Psoas muscle (tissue), 8 donors: ENCODE results near the gene CPA4. TPM values are rescaled to one million over a fixed set of nuclear protein-coding genes. Genes with fewer than 3 reads are reported as not detected.

ENCODE experiments used
- ATAC-seq, 4 donors: fragments of 200-7000 bp; cut with Tn5 transposase; one replicate each; pipeline ENCODE4 v1.9.1; 2020; ENCODE audit warnings: moderate library complexity in 3 of 4, mild to moderate bottlenecking in 2 of 4
- DNase-seq, 2 donors: peaks; one replicate each; pipeline ENCODE4 v3.0.0-alpha.2; 2020
- H3K27ac ChIP-seq: fragments of 200-600 bp; one replicate; pipeline ENCODE4 v1.8.0; 2022
- H3K27me3 ChIP-seq, 3 donors: fragments of 200-600 bp in 1 of 3; one replicate each; pipeline versions ENCODE4 v1.6.1 to v1.8.0; 2013 to 2022; ENCODE audit warnings: low read length in 2 of 3, mild to moderate bottlenecking in 2 of 3, moderate library complexity in 1 of 3; ENCODE audit not compliant: insufficient read depth in 3 of 3
- H3K36me3 ChIP-seq, 2 donors: fragments of 200-600 bp in 1 of 2; one replicate each; pipeline versions ENCODE4 v1.6.1 to v1.8.0; 2013 to 2022; ENCODE audit warnings: low read depth in 1 of 2, mild to moderate bottlenecking in 1 of 2, moderate library complexity in 1 of 2; ENCODE audit not compliant: insufficient read depth in 1 of 2
- H3K4me1 ChIP-seq: fragments of 200-600 bp; one replicate; pipeline ENCODE4 v1.8.0; 2022
- H3K4me3 ChIP-seq: fragments of 200-600 bp; one replicate; pipeline ENCODE4 v1.8.0; 2022; ENCODE audit warnings: mild to moderate bottlenecking
- H3K9me3 ChIP-seq: fragments of 200-600 bp; one replicate; pipeline ENCODE4 v1.8.0; 2022
- CTCF ChIP-seq: fragments of 200-600 bp; IDR thresholded peaks from one replicate; pipeline ENCODE4 v1.8.0; 2022; ENCODE audit warnings: antibody characterized with exemption
- WGBS, 3 donors: extraction: QIAGEN DNeasy Blood & Tissue Kit; methylation state at CpG; one replicate each; pipeline versions ENCODE4 v1.1.6 to v1.1.7; 2013; 5-methylcytosine and 5-hydroxymethylcytosine counted together
- intact Hi-C, 2 donors: fragments of 100-400 bp; cut with DNase I; formaldehyde crosslinking; loops; one replicate each; pipeline versions ENCODE4 v1.11.0 to v1.14.2; 2022
- polyA plus RNA-seq, 3 donors: library from polyadenylated mRNA; stranded (reverse); fragments of 200-250 nt; gene quantifications; one replicate each; pipeline ENCODE4 v1.2.3, GENCODE V29; 2013
- total RNA-seq, 4 donors: library from RNA; stranded (reverse); fragmentation: NEBNext Ultra II Directional in 2 of 4; extraction: Animal tissue kit (Norgen Biotek cat#: 25700) in 2 of 4; gene quantifications; one replicate each; pipeline versions ENCODE4 v1.2.1 to v1.2.4, GENCODE V29; 2021 to 2023
- donor health status: healthy with polysubstance abuse.
- donor health status: DM: no; HTN: no; CAD: no; lungs with moderate emphysema.
- donor health status: Bipolar disorder and iron deficiency.
- donor health status: healthy.
- donor health status: DM: yes; HTN: yes; CAD: no.
- donor health status: DM: no; HTN: no; CAD: no.
- donor health status: DM: no; HTN: no; CAD: no.
- donor health status: DM: yes; HTN: yes; CAD: no.

The CPA4 gene
- total and polyA plus RNA-seq, 7 donors = 0.09 to 2.5 (median 0.68) TPM

- peak overlapping the region; percentile 86 for H3K27ac ChIP-seq
- H3K4me1 ChIP-seq = peaks cover 38% of the 10 kb centered on the region
- no peak overlapping the region for H3K4me3 ChIP-seq
- H3K27me3 ChIP-seq = no peaks in the 10 kb centered on the region
- intact Hi-C loops = no loop called here
- WGBS, 3 donors = 85 to 89% (median 86%) methylated on average over 11 of the region's 11 CpGs
- no peak for TF ChIP-seq CTCF
- H3K36me3 ChIP-seq = no peaks in the 10 kb centered on the region
- no peaks in the 10 kb centered on the region for H3K9me3 ChIP-seq
- DNase-seq = no peak
- no peak for ATAC-seq
These were observed 79.6 kb downstream of the CPA4 start for GRCh38 chr7:130372402-130373165.

Other genes starting within 250 kb of the CPA4 start
- 10 to 100 TPM; 21.1 to 26.6 (median 26.0) TPM for gene ZC3HC1, start 241.8 kb upstream of the CPA4 start, total RNA-seq
- 10 to 100 TPM; 22.8 to 37.7 (median 33.5) TPM for gene ZC3HC1, start 241.8 kb upstream of the CPA4 start, polyA plus RNA-seq
- gene KLHDC10, start 222.6 kb upstream of the CPA4 start, total RNA-seq = 10 to 100 TPM; 30.5 to 45.0 (median 36.5) TPM
- gene KLHDC10, start 222.6 kb upstream of the CPA4 start, polyA plus RNA-seq = 10 to 100 TPM; 17.6 to 49.6 (median 18.5) TPM
- 10 to 100 TPM in 1 of 4 donors, 1 to 10 TPM in 3; 7.0 to 11.3 (median 8.8) TPM for gene TMEM209, start 87.8 kb upstream of the CPA4 start, total RNA-seq
- 10 to 100 TPM in 1 of 3 donors, 1 to 10 TPM in 2; 5.2 to 10.2 (median 9.3) TPM for gene TMEM209, start 87.8 kb upstream of the CPA4 start, polyA plus RNA-seq
- gene SSMEM1, start 85.3 kb upstream of the CPA4 start, total RNA-seq = not detected
- not detected for gene SSMEM1, start 85.3 kb upstream of the CPA4 start, polyA plus RNA-seq
- under 1 TPM in 1 of 4 donors, not detected in 3; 0.32 TPM for gene CPA2, start 26.3 kb upstream of the CPA4 start, total RNA-seq
- under 1 TPM in 2 of 3 donors, not detected in 1; 0.23 to 0.30 TPM for gene CPA2, start 26.3 kb upstream of the CPA4 start, polyA plus RNA-seq
- gene CPA5, start 51.7 kb downstream of the CPA4 start, total RNA-seq = 1 to 10 TPM in 2 of 4 donors, under 1 TPM in 1, not detected in 1; 0.73 to 5.2 (median 1.7) TPM
- 1 to 10 TPM in 1 of 3 donors, under 1 TPM in 2; 0.42 to 1.3 (median 0.48) TPM for gene CPA5, start 51.7 kb downstream of the CPA4 start, polyA plus RNA-seq
- gene CPA1, start 87.3 kb downstream of the CPA4 start, total RNA-seq = 1 to 10 TPM in 3 of 4 donors, under 1 TPM in 1; 0.52 to 4.6 (median 1.3) TPM
- 1 to 10 TPM in 1 of 3 donors, under 1 TPM in 2; 0.18 to 1.0 (median 0.56) TPM for gene CPA1, start 87.3 kb downstream of the CPA4 start, polyA plus RNA-seq
- 1 to 10 TPM; 2.4 to 4.6 (median 3.2) TPM for gene CEP41, start 147.9 kb downstream of the CPA4 start, total RNA-seq
- 1 to 10 TPM; 3.0 to 4.6 (median 4.2) TPM for gene CEP41, start 147.9 kb downstream of the CPA4 start, polyA plus RNA-seq
- gene MEST, start 198.9 kb downstream of the CPA4 start, total RNA-seq = 10 to 100 TPM in 2 of 4 donors, 1 to 10 TPM in 2; 3.0 to 12.6 (median 8.8) TPM
- 1 to 10 TPM; 2.8 to 5.3 (median 4.2) TPM for gene MEST, start 198.9 kb downstream of the CPA4 start, polyA plus RNA-seq